Memory B cell (primary cell): ENCODE measurements around the gene UTP18.

Source experiments
- ATAC-seq: fragments of 150-1000 bp; cut with Tn5 transposase; 2 replicates; pipeline ENCODE4 v1.10.0; 2021; ENCODE audit warnings: low read depth, mild to moderate bottlenecking, moderate library complexity
- DNase-seq, 2 donors: peaks; one replicate each; pipeline ENCODE4 v3.0.0; 2022; ENCODE audit warnings: low spot score in 2 of 2
- H3K27ac Mint-ChIP-seq: one replicate; pipeline ENCODE4 v1.8.0; 2022; ENCODE audit warnings: mild to moderate bottlenecking, moderate library complexity, mixed read lengths
- H3K27me3 Mint-ChIP-seq: one replicate; pipeline ENCODE4 v1.8.0; 2022; ENCODE audit warnings: mixed read lengths
- H3K36me3 Mint-ChIP-seq: one replicate; pipeline ENCODE4 v1.8.0; 2022; ENCODE audit warnings: mild to moderate bottlenecking, mixed read lengths
- H3K4me1 Mint-ChIP-seq: one replicate; pipeline ENCODE4 v1.8.0; 2022; ENCODE audit warnings: mixed read lengths
- H3K4me3 Mint-ChIP-seq: one replicate; pipeline ENCODE4 v1.8.0; 2022; ENCODE audit warnings: mild to moderate bottlenecking, moderate library complexity, mixed read lengths
- H3K9me3 Mint-ChIP-seq: one replicate; pipeline ENCODE4 v1.8.0; 2022; ENCODE audit warnings: mixed read lengths

UTP18 gene

GRCh38 chr17:51335006-51335590, 74.8 kb downstream of the UTP18 start:
- peaks cover 8% of the 10 kb centered on the region for H3K27me3 Mint-ChIP-seq
- ATAC-seq (no peak), DNase-seq (no peak)
- H3K36me3 Mint-ChIP-seq: no peaks in the 10 kb centered on the region
- no peaks in the 10 kb centered on the region for H3K9me3 Mint-ChIP-seq
- no peak overlapping the region for H3K27ac Mint-ChIP-seq
- no peak overlapping the region for H3K4me3 Mint-ChIP-seq
- H3K4me1 Mint-ChIP-seq: no peaks in the 10 kb centered on the region

- no peak for ATAC-seq
- H3K27me3 Mint-ChIP-seq: peaks cover 8% of the 10 kb centered on the region
- no peaks in the 10 kb centered on the region for H3K4me1 Mint-ChIP-seq
- no peaks in the 10 kb centered on the region for H3K36me3 Mint-ChIP-seq
- H3K27ac Mint-ChIP-seq: no peak overlapping the region
- no peak overlapping the region for H3K4me3 Mint-ChIP-seq
- no peaks in the 10 kb centered on the region for H3K9me3 Mint-ChIP-seq
- DNase-seq: no peak
These were observed 75.8 kb downstream of the UTP18 start for GRCh38 chr17:51335883-51336822.

GRCh38 chr17:51341457-51341856, 81.1 kb downstream of the UTP18 start:
- Mint-ChIP-seq H3K4me1 (no peaks in the 10 kb centered on the region), H3K9me3 (no peaks in the 10 kb centered on the region), H3K27ac (no peak overlapping the region), H3K27me3 (peaks cover 12% of the 10 kb centered on the region), H3K4me3 (no peak overlapping the region), H3K36me3 (no peaks in the 10 kb centered on the region)
- DNase-seq: no peak
- no peak for ATAC-seq

GRCh38 chr17:51342257-51342656, 81.9 kb downstream of the UTP18 start:
- Mint-ChIP-seq H3K27me3 (peaks cover 12% of the 10 kb centered on the region), H3K36me3 (no peaks in the 10 kb centered on the region), H3K4me3 (no peak overlapping the region), H3K27ac (no peak overlapping the region), H3K9me3 (no peaks in the 10 kb centered on the region), H3K4me1 (no peaks in the 10 kb centered on the region)
- no peak for ATAC-seq
- DNase-seq: no peak

GRCh38 chr17:51344532-51344931, 84.2 kb downstream of the UTP18 start:
- no peaks in the 10 kb centered on the region for H3K9me3 Mint-ChIP-seq
- H3K4me3 Mint-ChIP-seq: no peak overlapping the region
- no peaks in the 10 kb centered on the region for H3K4me1 Mint-ChIP-seq
- DNase-seq: no peak
- H3K27me3 Mint-ChIP-seq: peaks cover 11% of the 10 kb centered on the region
- ATAC-seq: no peak
- H3K36me3 Mint-ChIP-seq: no peaks in the 10 kb centered on the region
- H3K27ac Mint-ChIP-seq: no peak overlapping the region

GRCh38 chr17:51346218-51346982, 86.1 kb downstream of the UTP18 start:
- H3K9me3 Mint-ChIP-seq: no peaks in the 10 kb centered on the region
- DNase-seq: no peak
- no peak overlapping the region for H3K27ac Mint-ChIP-seq
- no peaks in the 10 kb centered on the region for H3K36me3 Mint-ChIP-seq
- no peak overlapping the region for H3K4me3 Mint-ChIP-seq
- no peak for ATAC-seq
- no peaks in the 10 kb centered on the region for H3K4me1 Mint-ChIP-seq
- peaks cover 15% of the 10 kb centered on the region for H3K27me3 Mint-ChIP-seq
